Heart left ventricle (tissue), 16 donors: Measurements from ENCODE around the gene DCAF8. TPM values are rescaled to one million over a fixed set of nuclear protein-coding genes. Genes with fewer than 3 reads are reported as not detected.

Experiments
- ATAC-seq, 4 donors: fragments of 200-7000 bp; cut with Tn5 transposase; one replicate each; pipeline ENCODE4 v1.9.1; 2020 to 2022; ENCODE audit warnings: moderate library complexity in 4 of 4, mild to moderate bottlenecking in 3 of 4, moderate number of reproducible peaks in 1 of 4
- DNase-seq, 5 donors: peaks; one replicate each; pipeline ENCODE4 v3.0.0-alpha.2; 2020
- H3K27ac ChIP-seq, 12 donors: fragments of 200-600 bp; sonication (generic) in 4 of 12; one replicate each; pipeline versions ENCODE4 v1.5.0 to v1.8.0; 2016 to 2022; ENCODE audit warnings: mild to moderate bottlenecking in 2 of 12
- H3K27me3 ChIP-seq, 9 donors: fragments of 200-600 bp; sonication (generic) in 2 of 9; one replicate each; pipeline versions ENCODE4 v1.5.1 to v1.8.0; 2016 to 2022; ENCODE audit warnings: mild to moderate bottlenecking in 3 of 9
- H3K36me3 ChIP-seq, 9 donors: fragments of 200-600 bp; sonication (generic) in 2 of 9; one replicate each; pipeline versions ENCODE4 v1.5.0 to v1.8.0; 2018 to 2022; ENCODE audit warnings: mild to moderate bottlenecking in 2 of 9
- H3K4me1 ChIP-seq, 12 donors: fragments of 200-600 bp; sonication (generic) in 4 of 12; one replicate each; pipeline versions ENCODE4 v1.5.0 to v1.8.0; 2016 to 2022; ENCODE audit warnings: mild to moderate bottlenecking in 3 of 12
- H3K4me3 ChIP-seq, 12 donors: fragments of 200-600 bp; sonication (generic) in 4 of 12; one replicate each; pipeline versions ENCODE4 v1.5.0 to v1.8.0; 2017 to 2022; ENCODE audit warnings: mild to moderate bottlenecking in 9 of 12, moderate library complexity in 4 of 12
- H3K9me3 ChIP-seq, 12 donors: fragments of 200-600 bp; sonication (generic) in 4 of 12; one replicate each; pipeline versions ENCODE4 v1.5.0 to v1.8.0; 2016 to 2022; ENCODE audit warnings: mild to moderate bottlenecking in 1 of 12
- POLR2A ChIP-seq, 2 donors: fragments of 450-650 bp; IDR thresholded peaks; one replicate each; pipeline ENCODE4 v1.6.1; 2017; ENCODE audit warnings: antibody characterized with exemption in 2 of 2, mild to moderate bottlenecking in 2 of 2, moderate library complexity in 2 of 2
- WGBS, 4 donors: extraction: QIAGEN DNeasy Blood & Tissue Kit in 2 of 4; methylation state at CpG; one replicate each; pipeline versions ENCODE4 v1.1.5 to v1.1.7; 2013 to 2018; 5-methylcytosine and 5-hydroxymethylcytosine counted together
- intact Hi-C, 10 donors: fragments of 100-400 bp; cut with DNase I; formaldehyde crosslinking; loops; one replicate each; pipeline versions ENCODE4 v1.11.1 to v1.14.2; 2022
- polyA plus RNA-seq, 2 donors: library from polyadenylated mRNA; stranded (reverse); fragments of 200-250 nt; gene quantifications; one replicate each; pipeline ENCODE4 v1.2.3, GENCODE V29; 2013
- total RNA-seq, 9 donors: library from RNA; depleted of rRNA in 2 of 9; stranded (reverse); fragments of >200 nt in 2 of 9; fragmentation: NEBNext Ultra II Directional in 3 of 9; extraction: Animal tissue kit (Norgen Biotek cat#: 25700) in 3 of 9; gene quantifications; one replicate each; pipeline versions ENCODE4 v1.1.0 to v1.2.4, GENCODE V29; 2016 to 2023
- TF ChIP-seq, protein P1 (sequence below), 12 donors: fragments of 200-600 bp; sonication (generic) in 4 of 12; IDR thresholded peaks; one replicate each; pipeline versions ENCODE4 v1.5.0 to v1.8.0; 2018 to 2022; ENCODE audit warnings: antibody characterized with exemption in 12 of 12, mild to moderate bottlenecking in 5 of 12
- donor health status: ischemic (EF 13 %, LVEDD 7.1; RV severe dilation, severe dysfunction).
- donor health status: healthy with polysubstance abuse.
- donor health status: DM: no; HTN: yes; CAD: no.
- donor health status: DM: no; HTN: no; CAD: no.
- donor health status: ischemic (EF 25% LVEDD 6.9; RV normal size, moderate dysfunction).
- donor health status: ischemic (EF 25% LVEDD 5.7; RV mildly dilated, moderate dysfunction).
- donor health status: healthy.
- donor health status: DM: yes; HTN: yes; CAD: no.
- donor health status: ischemic (EF 35%, LVEDD 5.7; RV mildly dilated, moderate dysfunction).
- donor health status: nonischemic (EF 11% LVEDD 7.7; RV severe dilation, severe dysfunction).
- donor health status: DM: yes; HTN: yes; CAD: no.
- donor health status: PGD.
- donor health status: ischemic (EF 29% LVEDD 5.4; RV normal size, mild dysfunction).
- donor health status: nonischemic (EF 23%, LVEDD 6.1; RV moderate dilation, normal function).

DCAF8 gene
- total and polyA plus RNA-seq, 11 donors, result 78.4 to 161 (median 128) TPM

- H3K36me3 ChIP-seq, result no peaks in the 10 kb centered on the region
- H3K27me3 ChIP-seq, result no peaks in the 10 kb centered on the region
- H3K9me3 ChIP-seq, result no peaks in the 10 kb centered on the region
- DNase-seq (no peak), ATAC-seq (no peak)
- no peak overlapping the region for H3K4me3 ChIP-seq
- TF ChIP-seq POLR2A (IDR thresholded peaks at IDR 0.05), result no peak
- TF ChIP-seq, protein P1, sequence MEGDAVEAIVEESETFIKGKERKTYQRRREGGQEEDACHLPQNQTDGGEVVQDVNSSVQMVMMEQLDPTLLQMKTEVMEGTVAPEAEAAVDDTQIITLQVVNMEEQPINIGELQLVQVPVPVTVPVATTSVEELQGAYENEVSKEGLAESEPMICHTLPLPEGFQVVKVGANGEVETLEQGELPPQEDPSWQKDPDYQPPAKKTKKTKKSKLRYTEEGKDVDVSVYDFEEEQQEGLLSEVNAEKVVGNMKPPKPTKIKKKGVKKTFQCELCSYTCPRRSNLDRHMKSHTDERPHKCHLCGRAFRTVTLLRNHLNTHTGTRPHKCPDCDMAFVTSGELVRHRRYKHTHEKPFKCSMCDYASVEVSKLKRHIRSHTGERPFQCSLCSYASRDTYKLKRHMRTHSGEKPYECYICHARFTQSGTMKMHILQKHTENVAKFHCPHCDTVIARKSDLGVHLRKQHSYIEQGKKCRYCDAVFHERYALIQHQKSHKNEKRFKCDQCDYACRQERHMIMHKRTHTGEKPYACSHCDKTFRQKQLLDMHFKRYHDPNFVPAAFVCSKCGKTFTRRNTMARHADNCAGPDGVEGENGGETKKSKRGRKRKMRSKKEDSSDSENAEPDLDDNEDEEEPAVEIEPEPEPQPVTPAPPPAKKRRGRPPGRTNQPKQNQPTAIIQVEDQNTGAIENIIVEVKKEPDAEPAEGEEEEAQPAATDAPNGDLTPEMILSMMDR (IDR thresholded peaks at IDR 0.05), result no peak
- H3K4me1 ChIP-seq, result peaks cover 0 to 42% (median 21%) of the 10 kb centered on the region in 12 donors
- intact Hi-C loops, result loop anchor here (2.0 to 10.0 kb wide), 18 partner anchors 27 to 185 kb away; partner anchors contain the start of gene ATP1A2 (in 1 of the 10)
- H3K27ac ChIP-seq, result peak overlapping the region in 4 of 12 donors; percentile 6 to 86 (median 54)
Measured at GRCh38 chr1:160192234-160192633, 70.1 kb downstream of the DCAF8 start.

DNA sequence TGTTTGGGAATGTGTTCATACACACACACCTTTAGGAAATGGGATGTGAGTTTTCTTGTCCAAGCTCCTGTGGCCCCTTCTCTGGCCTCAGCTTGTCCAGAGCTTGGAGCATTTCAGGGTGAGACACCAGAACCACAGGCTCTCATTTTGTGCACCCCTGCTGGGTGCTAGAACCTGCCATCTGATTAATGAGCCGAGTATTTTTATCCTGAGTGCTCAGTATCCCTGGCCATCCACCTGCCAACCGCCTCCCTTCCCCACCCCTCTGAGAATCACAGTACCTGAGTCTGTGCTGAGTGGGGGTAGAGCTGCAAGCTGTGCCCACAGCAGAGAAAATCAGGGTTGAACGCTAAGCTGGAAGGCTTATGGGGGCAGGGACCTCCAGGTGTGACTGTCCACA, 70.6 kb downstream of the DCAF8 start:
- H3K27me3 ChIP-seq, result no peaks in the 10 kb centered on the region
- ATAC-seq (no peak), DNase-seq (no peak)
- H3K27ac ChIP-seq, result peak overlapping the region in 3 of 12 donors; percentile 42 to 86 (median 67)
- H3K36me3 ChIP-seq, result no peaks in the 10 kb centered on the region
- no peaks in the 10 kb centered on the region for H3K9me3 ChIP-seq
- 54 to 83% (median 73%) methylated on average over 3 of the region's 3 CpGs for whole genome bisulfite sequencing, 4 donors
- peaks cover 0 to 42% (median 21%) of the 10 kb centered on the region in 12 donors for H3K4me1 ChIP-seq
- no peak overlapping the region for H3K4me3 ChIP-seq
- TF ChIP-seq, protein P1 (IDR thresholded peaks at IDR 0.05), result no peak
- intact Hi-C loops, result loop anchor here (2.0 to 10.0 kb wide), 18 partner anchors 27 to 186 kb away; partner anchors contain the start of gene ATP1A2 (in 1 of the 10)

GRCh38 chr1:160189649-160190625, 72.4 kb downstream of the DCAF8 start, which contains the start of gene CASQ1:
TSS of gene CASQ1 (plus strand) at chr1:160190575. CDS start at chr1:160190752, 177 bp downstream.
- Histone ChIP-seq H3K4me3 (peak within 1 kb of the TSS in 5 of 12 donors; percentile 1 to 34 (median 16)), H3K4me1 (peaks cover 0 to 42% (median 21%) of the 10 kb centered on the region in 12 donors), H3K9me3 (no peaks in the 10 kb centered on the region), H3K27ac (peak within 1 kb of the TSS in 11 of 12 donors; percentile 2 to 85 (median 71)), H3K27me3 (no peaks in the 10 kb centered on the region), H3K36me3 (no peaks in the 10 kb centered on the region)
- intact Hi-C loops, result loop anchor here in 8 of 10 donors (2.0 to 10.0 kb wide), 12 partner anchors 29 to 187 kb away; partner anchors contain the start of gene ATP1A2 (in 1 of the 8)
- peak; percentile 16 to 60 (median 42) for ATAC-seq
- peak in 4 of 5 donors; percentile 62 to 78 (median 74) for DNase-seq
- 30 to 36% (median 32%) methylated on average over 15 of the region's 15 CpGs for WGBS, 4 donors
- no peak for TF ChIP-seq POLR2A (IDR thresholded peaks at IDR 0.05)
- TF ChIP-seq, protein P1 (IDR thresholded peaks at IDR 0.05), result no peak

GRCh38 chr1:160188341-160188740, 74.0 kb downstream of the DCAF8 start:
- Histone ChIP-seq H3K27ac (no peak overlapping the region), H3K9me3 (no peaks in the 10 kb centered on the region), H3K36me3 (no peaks in the 10 kb centered on the region), H3K4me1 (peaks cover 0 to 39% (median 20%) of the 10 kb centered on the region in 12 donors), H3K27me3 (no peaks in the 10 kb centered on the region), H3K4me3 (no peak overlapping the region)
- TF ChIP-seq, protein P1 (IDR thresholded peaks at IDR 0.05), result no peak
- TF ChIP-seq POLR2A (IDR thresholded peaks at IDR 0.05), result no peak
- intact Hi-C loops, result loop anchor here in 1 of 10 donors (5.0 kb wide), 1 partner anchor 81 kb away; no protein-coding TSS in a partner anchor
- DNase-seq, result no peak
- ATAC-seq, result no peak
- WGBS, 4 donors, result 90 to 92% (median 92%) methylated on average over 7 of the region's 7 CpGs
